GM19099 (cell line): ENCODE results near the gene SYNE1.

Source experiments
- POLR2A ChIP-seq: IDR thresholded peaks from 3 replicates; pipeline ENCODE4 v1.6.1; 2011; ENCODE audit warnings: low read depth; ENCODE audit not compliant: insufficient read length; ENCODE audit errors: extremely low read depth

Gene SYNE1

DNA sequence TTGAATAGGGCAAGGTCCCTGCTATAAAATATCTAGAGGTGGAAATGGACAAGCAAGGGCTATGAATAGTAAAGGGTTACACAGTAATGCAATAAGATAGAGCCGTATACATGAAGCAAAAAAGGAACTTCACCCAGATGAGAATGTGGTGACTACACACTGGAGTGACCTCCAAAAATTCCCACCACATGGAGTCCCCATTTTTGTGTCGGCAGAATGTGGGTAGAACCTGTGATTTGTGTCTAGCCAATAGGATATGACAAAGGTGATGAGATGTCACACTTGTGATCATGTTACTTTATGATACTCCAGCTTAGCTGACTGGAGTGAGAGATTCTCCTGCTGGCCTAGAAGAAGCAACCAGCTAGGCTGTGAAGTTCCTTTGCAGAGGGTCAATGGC lies 96.8 kb downstream of the SYNE1 start:
- TF ChIP-seq POLR2A = no peak

DNA sequence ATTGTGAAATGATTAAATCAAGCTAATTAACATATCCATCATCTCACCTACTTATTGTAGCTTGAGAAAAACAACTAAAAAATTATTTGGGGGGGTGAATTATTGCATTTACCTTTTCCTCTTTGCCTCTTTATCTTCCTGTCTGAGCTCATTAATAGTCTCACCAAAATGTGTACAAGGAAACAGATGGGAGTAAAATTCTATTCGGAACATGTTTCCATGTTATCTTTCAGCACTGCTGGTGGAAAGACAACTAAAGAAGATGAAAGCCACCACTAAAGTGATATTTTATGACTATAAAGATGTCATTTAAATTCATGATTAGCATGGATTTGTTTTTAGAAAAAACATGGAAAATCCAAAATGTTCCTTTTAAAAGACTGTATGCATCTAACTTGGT lies 102.6 kb downstream of the SYNE1 start:
- no peak for TF ChIP-seq POLR2A

- no peak for TF ChIP-seq POLR2A
Measured at GRCh38 chr6:152532556-152533422, 104.4 kb downstream of the SYNE1 start.

DNA sequence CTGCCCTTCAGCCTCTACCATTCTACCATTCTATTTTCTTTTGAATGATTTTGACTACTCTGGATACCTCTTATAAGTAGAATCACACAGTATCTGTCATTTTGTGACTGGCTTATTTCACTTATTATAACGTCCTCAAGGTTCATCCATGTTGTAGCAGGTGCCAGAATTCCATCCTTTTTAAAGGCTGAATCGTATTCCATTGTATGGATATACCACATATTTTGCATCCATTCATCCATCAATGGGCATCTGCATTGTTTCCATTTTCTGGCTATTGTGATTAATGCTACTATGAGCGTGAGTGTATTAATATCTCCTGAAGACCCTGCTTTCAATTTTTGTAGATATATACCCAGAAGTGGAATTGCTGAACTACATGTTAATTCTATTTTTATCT lies 105.5 kb downstream of the SYNE1 start:
- TF ChIP-seq POLR2A = no peak

- TF ChIP-seq POLR2A = no peak
Measured at GRCh38 chr6:152529369-152529768, 107.8 kb downstream of the SYNE1 start.

DNA sequence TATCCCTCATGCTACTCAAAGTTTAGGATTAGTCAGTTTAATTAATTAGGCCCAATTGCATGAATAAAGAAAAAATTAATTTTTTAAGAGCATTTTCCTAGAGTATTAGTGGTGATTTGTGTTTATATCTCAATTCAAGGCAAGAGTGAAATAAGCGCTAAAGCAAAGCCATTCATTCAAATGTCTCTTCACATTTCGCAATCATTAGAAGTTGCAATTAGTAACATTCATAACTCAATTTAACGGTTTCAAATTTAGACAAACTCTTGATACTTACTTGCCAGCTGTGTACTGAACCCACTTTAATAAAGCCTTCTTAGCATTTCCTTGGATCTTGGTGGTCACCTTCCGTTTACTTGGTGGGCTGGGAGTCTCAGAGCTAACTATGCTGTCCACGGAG lies 127.2 kb downstream of the SYNE1 start:
- TF ChIP-seq POLR2A = no peak

DNA sequence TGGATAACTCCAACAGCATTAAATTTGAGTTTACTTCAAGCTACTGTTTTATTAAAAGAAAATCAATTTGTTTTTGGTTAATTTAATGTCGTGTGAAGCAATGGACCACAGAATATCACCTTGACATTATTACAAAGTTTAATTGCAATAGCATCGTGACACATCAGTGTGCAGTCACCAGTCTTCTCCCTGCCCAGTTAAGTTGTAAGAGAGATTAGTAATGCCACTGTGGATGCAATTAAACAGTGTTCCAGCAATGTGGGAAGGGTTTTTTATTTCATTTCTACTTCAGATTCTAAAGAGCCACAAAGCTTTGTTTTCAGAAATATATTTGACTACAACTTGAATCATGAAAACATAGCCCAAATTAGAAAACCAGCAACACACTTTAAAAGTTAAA lies 128.7 kb downstream of the SYNE1 start:
- TF ChIP-seq POLR2A = no peak

GRCh38 chr6:152503546-152503945 lies 133.6 kb downstream of the SYNE1 start:
- TF ChIP-seq POLR2A = no peak

- no peak for TF ChIP-seq POLR2A
Measured at GRCh38 chr6:152502421-152503188, 134.6 kb downstream of the SYNE1 start.

DNA sequence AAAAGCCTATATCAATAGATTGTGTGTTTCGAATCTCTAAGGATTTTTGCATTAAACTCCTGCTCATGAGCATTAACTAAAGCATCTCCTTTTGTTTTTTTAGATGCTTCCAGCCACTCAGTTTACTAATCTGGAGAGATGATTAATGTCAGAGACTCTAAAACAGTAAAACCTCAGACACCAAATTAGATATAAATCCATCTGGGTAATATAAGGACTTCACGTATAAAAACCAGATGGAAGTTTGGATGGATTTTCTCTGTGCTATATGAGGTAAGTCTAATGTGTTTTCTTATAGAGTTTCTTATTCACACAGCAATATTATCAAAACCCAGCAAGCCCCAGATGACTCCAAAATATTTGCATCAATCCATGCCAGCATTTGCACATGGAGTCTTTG lies 137.2 kb downstream of the SYNE1 start:
- TF ChIP-seq POLR2A = no peak

GRCh38 chr6:152496731-152497130 lies 140.4 kb downstream of the SYNE1 start:
- no peak for TF ChIP-seq POLR2A

GRCh38 chr6:152484806-152485205 lies 152.4 kb downstream of the SYNE1 start:
- TF ChIP-seq POLR2A = no peak

GRCh38 chr6:152482289-152482688 lies 154.9 kb downstream of the SYNE1 start:
- TF ChIP-seq POLR2A = no peak

GRCh38 chr6:152478377-152479010 lies 158.7 kb downstream of the SYNE1 start:
- no peak for TF ChIP-seq POLR2A

GRCh38 chr6:152474354-152474753 lies 162.8 kb downstream of the SYNE1 start:
- no peak for TF ChIP-seq POLR2A
